Measurements from ENCODE around the gene IFNGR1.

IFNGR1 gene

DNA sequence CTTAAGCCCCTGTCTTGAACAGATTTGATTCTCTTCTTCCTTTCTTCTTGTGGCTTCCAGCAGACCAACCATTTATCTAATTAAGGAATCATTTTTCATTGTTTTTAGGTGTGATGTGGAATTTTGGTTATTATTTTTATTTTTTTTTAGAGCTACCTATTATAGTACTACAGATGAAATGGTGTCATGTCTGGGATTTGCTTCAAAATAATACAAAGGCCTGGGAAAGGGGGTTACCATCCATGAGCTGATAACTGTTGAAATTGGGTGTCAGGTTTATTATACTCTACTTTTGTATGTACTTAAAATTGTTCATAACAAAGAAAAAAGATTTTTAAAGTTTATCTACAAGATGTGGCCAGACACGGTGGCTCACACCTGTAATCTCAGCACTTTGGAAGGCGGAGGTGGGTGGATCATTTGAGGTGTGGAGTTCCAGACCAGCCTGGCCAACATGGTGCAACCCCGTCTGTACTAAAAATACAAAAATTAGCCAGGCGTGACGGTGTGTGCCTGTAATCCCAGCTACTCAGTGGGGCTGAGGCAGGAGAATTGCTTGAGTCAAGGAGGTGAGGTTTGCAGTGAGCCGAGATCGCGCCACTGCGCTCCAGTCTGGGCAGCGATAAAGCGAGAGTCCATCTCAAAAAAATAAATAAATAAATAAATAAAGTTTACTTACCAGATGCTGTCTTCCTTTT is 46.3 kb downstream of the IFNGR1 start:
- no peak for DNase-seq

- no peak for DNase-seq
Observed at GRCh38 chr6:137171824-137172733, 47.1 kb downstream of the IFNGR1 start.

GRCh38 chr6:137171053-137171374 is 48.2 kb downstream of the IFNGR1 start:
- no peak for DNase-seq

DNA sequence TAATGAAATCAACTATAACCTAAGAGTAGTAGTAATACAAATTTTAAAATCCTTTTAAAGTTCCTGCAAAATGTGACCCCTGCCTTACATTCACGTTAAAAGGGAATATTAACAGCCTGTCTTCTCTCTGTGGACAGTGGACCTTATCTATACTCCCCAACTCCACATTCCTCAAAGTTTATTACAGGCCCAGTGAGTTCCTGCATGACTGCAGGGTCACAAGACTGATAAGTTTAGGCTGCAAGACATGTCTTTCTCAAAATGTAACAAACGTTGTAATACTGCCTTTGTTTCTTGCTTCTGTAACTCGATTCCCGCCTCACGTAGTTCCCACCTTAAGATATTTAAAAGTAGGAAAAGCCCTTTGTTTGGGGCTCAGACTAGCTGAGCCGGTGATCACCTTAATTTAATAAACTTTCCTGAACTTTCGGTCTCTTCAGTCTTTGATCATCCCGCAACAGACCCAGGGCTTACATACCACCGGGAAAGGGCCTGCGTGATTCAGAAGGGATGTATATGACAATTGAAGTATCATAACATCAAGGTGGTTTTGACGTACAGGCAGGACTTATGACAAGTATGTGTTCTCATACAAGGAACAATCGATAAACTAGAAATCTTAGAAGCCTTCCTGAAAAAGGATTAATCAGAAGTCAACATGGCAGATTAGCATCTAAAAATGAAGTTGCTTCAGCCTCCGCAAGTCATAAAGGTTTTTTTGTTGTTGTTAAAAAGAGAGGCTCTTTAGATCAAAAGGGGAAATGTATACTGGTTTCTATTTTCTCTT is 48.7 kb downstream of the IFNGR1 start:
- DNase-seq: no peak

GRCh38 chr6:137167702-137168377 is 51.3 kb downstream of the IFNGR1 start:
- DNase-seq: no peak

- no peak for DNase-seq
Observed at GRCh38 chr6:137166247-137167098, 52.7 kb downstream of the IFNGR1 start.

DNA sequence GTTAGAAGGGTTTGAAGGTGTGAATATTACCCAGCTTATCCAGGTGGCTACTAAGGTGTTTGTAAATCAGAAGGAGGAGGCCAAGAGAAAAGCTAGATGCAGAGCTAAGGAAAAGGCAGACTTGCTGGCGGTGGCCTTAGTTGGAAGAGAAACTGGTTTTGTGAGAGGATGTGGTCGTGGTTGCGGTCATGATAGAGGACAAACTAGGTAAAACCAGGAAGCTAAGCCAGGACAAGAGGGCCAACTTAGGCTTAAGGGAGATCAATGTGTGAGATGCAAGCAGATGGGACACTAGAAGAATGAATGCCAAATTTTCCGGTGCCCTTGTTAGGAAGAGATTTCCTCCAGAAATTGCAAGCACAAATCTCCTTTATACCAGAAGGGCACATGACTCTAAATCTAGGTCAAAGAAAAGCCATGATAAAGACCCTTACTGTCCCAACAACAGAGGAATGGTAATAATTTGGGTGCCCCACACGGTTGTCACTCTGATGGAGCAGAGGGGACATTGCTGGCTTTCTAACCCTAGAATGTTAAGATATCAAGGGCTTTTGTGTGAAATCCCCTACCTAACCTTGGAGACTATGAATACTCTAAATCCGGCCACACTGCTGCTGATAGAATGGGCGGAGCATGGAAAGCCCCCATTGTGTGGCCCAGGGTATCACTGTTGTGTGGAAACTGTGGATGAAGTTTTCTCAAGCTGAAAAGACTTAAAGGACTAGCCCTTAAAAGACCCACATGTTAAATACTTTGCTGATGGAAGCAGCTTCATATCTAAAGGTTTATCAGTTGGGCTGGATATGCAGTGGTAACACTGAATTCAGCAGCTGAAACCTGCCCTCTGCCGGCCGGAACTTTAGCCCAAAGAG is 53.6 kb downstream of the IFNGR1 start:
- no peak for DNase-seq

- no peak for DNase-seq
Observed at GRCh38 chr6:137163732-137164318, 55.4 kb downstream of the IFNGR1 start.

- no peak for DNase-seq
Observed at GRCh38 chr6:137162692-137163306, 56.4 kb downstream of the IFNGR1 start.

GRCh38 chr6:137161949-137162348 is 57.2 kb downstream of the IFNGR1 start:
- DNase-seq: no peak

- no peak for DNase-seq
Observed at GRCh38 chr6:137160763-137161162, 58.4 kb downstream of the IFNGR1 start.

GRCh38 chr6:137159912-137160311 is 59.3 kb downstream of the IFNGR1 start:
- DNase-seq: no peak

GRCh38 chr6:137157601-137158000 is 61.6 kb downstream of the IFNGR1 start:
- no peak for DNase-seq

DNA sequence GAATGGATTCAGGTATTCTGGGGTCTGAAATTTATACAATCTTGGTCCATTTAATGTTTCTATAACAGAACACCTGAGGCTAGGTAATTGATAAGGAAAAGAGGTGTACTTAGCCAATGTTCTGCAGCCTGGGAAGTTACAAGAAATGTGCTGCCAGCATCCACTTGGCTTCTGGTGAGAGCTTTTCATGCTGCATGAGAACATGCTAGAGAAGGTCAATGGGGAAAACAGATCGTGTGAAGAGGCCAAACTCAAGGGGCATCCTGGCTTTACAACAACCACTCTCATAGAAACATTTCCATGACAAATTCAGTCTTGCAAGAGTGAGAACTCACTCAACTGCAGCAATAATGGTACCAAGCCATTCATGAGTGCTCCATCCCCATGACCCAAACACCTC is 62.5 kb downstream of the IFNGR1 start:
- DNase-seq: no peak

GRCh38 chr6:137155830-137156229 is 63.4 kb downstream of the IFNGR1 start:
- DNase-seq: peak; percentile 9

DNA sequence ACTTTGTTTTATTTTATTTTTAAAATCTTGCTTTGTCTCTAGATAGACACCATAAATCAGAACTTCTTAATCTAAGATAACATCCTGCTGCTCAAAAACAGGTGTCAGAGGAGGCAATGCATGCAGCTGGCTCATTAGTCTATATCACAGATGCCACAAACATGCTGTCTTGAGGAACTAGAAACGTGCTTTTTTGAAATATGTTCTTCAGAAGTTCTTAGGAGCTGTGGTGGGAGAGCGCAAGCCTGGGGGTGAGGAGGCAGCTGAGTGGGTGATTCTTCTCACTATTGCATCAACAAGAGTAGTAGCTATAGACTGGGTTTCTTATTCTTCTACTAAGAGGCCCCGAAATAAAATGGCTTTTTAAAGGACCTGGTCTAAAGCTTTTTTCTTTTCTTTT is 69.1 kb downstream of the IFNGR1 start:
- no peak for DNase-seq

GRCh38 chr6:137149035-137149393 is 70.2 kb downstream of the IFNGR1 start:
- DNase-seq: no peak

- DNase-seq: no peak
Observed at GRCh38 chr6:137148306-137149034, 70.7 kb downstream of the IFNGR1 start.
